GM12892 (cell line): ENCODE measurements around the gene HEXIM2.

Experiments
- POLR2A ChIP-seq: IDR thresholded peaks from 2 replicates; pipeline ENCODE4 v1.6.1; 2011; ENCODE audit warnings: low read depth, low read length, control low read depth
- TAF1 ChIP-seq: IDR thresholded peaks from 2 replicates; pipeline ENCODE4 v1.6.1; 2011; ENCODE audit warnings: low read depth, mild to moderate bottlenecking, control low read depth, low read length, borderline replicate concordance

GRCh38 chr17:45155029-45155428, 6.6 kb upstream of the HEXIM2 start:
- TF ChIP-seq POLR2A (no peak), TAF1 (no peak)
